Neural cell (in vitro differentiated cells): Measurements from ENCODE around the gene NCAM1.

Experiments used
- EZH2 ChIP-seq: fragments of 200-600, 300-800 bp; shearing (Covaris generic), sonication (generic); IDR thresholded peaks from 2 replicates; pipeline ENCODE4 v1.6.1; 2014; ENCODE audit warnings: antibody characterized with exemption, low read length, borderline replicate concordance, mild to moderate bottlenecking; ENCODE audit not compliant: insufficient read depth, poor library complexity, severe bottlenecking
- POLR2AphosphoS5 ChIP-seq: IDR thresholded peaks from 2 replicates; pipeline ENCODE4 v1.6.1; 2012
- TAF1 ChIP-seq: IDR thresholded peaks from 2 replicates; pipeline ENCODE4 v1.6.1; 2012; ENCODE audit warnings: low read depth
- TF ChIP-seq, protein P1 (sequence below): fragments of 450-650 bp; IDR thresholded peaks from 2 replicates; pipeline ENCODE4 v1.5.1; 2014; ENCODE audit warnings: antibody characterized with exemption, mild to moderate bottlenecking, moderate library complexity; ENCODE audit not compliant: poor library complexity, severe bottlenecking

GRCh38 chr11:113260096-113260425 is 298.8 kb downstream of the NCAM1 start:
- TF ChIP-seq TAF1 (no peak), EZH2 (no peak), POLR2AphosphoS5 (no peak)
- TF ChIP-seq, protein P1, sequence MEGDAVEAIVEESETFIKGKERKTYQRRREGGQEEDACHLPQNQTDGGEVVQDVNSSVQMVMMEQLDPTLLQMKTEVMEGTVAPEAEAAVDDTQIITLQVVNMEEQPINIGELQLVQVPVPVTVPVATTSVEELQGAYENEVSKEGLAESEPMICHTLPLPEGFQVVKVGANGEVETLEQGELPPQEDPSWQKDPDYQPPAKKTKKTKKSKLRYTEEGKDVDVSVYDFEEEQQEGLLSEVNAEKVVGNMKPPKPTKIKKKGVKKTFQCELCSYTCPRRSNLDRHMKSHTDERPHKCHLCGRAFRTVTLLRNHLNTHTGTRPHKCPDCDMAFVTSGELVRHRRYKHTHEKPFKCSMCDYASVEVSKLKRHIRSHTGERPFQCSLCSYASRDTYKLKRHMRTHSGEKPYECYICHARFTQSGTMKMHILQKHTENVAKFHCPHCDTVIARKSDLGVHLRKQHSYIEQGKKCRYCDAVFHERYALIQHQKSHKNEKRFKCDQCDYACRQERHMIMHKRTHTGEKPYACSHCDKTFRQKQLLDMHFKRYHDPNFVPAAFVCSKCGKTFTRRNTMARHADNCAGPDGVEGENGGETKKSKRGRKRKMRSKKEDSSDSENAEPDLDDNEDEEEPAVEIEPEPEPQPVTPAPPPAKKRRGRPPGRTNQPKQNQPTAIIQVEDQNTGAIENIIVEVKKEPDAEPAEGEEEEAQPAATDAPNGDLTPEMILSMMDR, result no peak
